Islet precursor cell (in vitro differentiated cells): ENCODE measurements around the gene TRPC4AP.

ENCODE experiments used
- DNase-seq: peaks from one replicate; pipeline ENCODE4 v3.0.0-alpha.2; 2018

The TRPC4AP gene

DNA sequence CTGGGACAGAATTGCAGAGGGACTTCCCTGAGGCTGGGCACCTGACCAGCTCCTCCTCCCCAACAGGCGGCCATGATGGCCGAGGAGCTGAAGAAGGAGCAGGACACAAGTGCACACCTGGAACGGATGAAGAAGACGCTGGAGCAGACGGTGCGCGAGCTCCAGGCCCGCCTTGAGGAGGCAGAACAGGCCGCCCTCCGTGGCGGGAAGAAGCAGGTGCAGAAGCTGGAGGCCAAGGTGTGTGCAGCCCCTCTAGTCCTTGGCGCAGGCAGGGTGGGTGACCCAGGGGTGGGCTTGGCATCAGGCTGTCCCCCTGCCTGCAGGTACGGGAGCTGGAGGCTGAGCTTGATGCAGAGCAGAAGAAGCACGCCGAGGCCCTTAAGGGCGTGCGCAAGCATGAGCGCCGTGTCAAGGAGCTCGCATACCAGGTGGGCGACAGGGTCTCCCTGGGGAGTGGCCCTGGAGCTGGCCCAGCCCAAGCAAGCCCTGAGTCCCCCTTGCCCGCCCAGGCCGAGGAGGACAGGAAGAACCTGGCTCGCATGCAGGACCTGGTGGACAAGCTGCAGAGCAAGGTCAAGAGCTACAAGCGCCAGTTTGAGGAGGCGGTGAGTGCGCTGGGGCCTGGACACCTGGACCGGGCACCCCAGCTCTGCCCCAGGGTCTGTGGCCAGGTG lies 91.5 kb downstream of the TRPC4AP start:
- DNase-seq: no peak

DNA sequence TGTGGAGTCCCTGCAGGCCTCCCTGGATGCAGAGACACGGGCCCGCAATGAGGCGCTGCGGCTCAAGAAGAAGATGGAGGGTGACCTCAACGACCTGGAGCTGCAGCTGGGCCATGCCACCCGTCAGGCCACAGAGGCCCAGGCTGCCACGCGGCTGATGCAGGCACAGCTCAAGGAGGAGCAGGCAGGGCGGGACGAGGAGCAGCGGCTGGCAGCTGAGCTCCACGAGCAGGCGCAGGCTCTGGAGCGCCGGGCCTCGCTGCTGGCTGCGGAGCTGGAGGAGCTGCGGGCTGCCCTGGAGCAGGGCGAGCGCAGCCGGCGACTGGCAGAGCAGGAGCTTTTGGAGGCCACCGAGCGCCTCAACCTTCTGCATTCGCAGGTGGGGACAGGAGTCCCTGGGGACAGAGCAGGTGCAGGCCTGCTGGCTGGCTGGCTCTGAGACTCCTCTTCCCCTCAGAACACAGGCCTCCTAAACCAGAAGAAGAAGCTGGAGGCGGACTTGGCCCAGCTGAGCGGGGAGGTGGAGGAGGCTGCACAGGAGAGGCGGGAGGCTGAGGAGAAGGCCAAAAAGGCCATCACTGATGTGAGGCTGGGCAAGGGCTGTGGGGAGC lies 92.2 kb downstream of the TRPC4AP start:
- no peak for DNase-seq

DNA sequence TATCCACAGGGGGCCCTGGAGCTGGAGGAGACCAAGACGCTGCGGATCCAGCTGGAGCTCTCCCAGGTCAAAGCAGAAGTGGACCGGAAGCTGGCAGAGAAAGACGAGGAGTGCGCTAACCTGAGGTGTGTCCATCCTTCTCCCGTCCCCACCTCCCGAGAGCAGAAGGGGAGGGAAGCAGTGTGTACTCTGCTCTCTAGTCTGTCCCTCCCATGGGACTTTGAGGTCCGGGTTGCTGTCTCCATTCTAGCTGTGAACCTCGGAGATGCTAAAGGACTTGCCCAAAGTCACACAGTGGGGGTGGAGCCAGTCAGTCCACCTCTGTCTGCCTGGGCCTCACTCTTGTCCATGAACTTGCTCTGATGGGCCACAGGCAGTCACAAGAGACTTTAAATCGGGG lies 92.8 kb downstream of the TRPC4AP start:
- no peak for DNase-seq

DNA sequence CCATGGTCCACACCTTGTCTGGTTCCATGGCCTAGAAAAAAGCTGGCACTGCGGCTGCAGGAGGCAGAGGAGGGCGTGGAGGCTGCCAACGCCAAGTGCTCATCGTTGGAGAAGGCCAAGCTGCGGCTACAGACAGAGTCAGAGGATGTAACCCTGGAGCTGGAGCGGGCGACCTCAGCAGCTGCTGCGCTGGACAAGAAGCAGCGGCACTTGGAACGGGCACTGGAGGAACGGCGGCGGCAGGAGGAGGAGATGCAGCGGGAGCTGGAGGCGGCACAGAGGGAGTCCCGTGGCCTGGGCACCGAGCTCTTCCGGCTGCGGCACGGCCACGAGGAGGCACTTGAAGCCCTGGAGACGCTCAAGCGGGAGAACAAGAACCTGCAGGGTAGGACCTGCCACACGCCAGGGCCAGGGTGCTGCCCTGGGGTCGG lies 93.6 kb downstream of the TRPC4AP start:
- DNase-seq: no peak

DNA sequence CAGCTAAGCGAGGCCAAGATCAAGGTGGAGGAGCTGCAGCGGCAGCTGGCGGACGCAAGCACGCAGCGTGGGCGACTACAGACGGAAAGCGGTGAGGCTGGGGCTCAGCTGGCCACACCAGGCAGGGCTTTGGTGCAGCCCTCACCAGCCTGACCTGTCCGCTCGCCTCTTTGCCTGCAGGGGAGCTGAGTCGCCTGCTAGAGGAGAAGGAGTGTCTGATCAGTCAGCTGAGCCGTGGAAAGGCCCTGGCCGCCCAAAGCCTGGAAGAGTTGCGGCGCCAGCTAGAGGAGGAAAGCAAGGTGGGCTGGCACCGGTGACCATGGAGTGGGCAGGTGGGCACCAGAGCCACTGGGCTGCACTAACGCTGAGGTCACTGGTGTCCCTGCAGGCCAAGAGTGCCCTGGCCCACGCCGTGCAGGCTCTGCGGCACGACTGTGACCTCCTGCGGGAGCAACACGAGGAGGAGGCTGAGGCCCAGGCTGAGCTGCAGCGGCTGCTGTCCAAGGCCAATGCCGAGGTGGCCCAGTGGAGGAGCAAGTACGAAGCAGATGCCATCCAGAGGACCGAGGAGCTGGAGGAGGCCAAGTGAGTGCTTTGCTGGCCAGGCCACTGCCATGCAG lies 94.2 kb downstream of the TRPC4AP start:
- DNase-seq: peak; percentile 81

DNA sequence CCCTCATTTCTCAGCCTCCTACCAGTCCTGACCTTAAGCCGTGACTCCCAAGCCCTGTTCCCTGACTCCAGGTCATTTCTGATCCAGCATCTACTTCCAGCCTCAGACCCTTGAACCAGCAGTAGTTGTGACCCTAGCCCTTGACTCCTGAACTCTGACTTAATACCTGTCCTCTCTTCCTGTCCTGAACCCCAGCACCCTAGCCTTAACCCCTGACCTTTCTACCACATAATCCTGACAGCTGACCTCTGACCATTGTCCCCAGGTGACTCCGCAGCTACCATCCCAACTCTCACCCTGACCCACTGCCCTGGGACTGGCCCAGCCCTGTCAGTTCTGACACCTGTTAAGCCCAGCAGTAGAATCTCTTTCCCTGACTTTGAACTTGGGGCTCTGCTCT lies 94.8 kb downstream of the TRPC4AP start:
- no peak for DNase-seq

DNA sequence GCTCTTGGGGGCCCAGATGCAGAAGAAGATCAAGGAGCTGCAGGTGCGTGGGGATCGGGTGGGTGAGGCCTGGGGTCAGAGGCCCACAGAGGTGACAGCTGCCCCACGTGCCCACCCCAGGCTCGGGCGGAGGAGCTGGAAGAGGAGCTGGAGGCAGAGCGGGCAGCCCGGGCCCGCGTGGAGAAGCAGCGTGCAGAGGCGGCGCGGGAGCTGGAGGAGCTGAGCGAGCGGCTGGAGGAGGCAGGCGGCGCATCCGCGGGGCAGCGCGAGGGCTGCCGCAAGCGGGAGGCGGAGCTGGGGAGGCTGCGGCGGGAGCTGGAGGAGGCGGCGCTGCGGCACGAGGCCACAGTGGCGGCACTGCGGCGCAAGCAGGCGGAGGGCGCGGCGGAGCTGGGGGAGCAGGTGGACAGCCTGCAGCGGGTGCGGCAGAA lies 95.5 kb downstream of the TRPC4AP start:
- no peak for DNase-seq

DNA sequence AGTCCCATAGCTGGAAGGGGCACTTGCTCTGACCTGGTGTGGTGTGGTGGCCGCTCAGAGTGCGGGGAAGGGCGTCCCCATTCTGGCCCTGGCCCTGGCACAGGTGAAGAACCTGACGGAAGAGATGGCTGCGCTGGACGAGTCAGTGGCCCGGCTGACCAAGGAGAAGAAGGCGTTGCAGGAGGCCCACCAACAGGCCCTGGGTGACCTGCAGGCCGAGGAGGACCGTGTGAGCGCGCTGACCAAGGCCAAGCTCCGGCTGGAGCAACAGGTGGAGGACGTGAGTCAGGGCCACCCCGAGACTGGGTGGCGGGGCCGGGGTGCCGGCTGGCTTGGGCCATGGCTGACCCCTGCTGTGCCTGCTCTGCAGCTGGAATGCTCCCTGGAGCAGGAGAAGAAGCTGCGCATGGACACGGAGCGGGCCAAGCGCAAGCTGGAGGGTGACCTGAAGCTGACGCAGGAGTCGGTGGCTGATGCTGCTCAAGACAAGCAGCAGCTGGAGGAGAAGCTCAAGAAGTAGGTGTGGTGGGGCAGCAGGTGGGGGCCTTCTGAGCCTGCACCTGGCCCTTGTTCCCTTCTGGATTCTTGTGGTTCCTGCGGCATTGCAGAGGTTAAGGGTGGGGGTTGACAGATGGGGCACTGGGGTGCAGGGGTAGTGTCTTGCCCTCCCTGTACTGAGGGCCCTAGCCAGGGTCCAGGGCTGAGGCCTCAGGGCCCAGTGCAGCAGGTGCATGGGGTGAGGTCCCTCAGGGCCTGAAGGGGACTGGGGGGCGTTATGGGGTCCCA lies 96.2 kb downstream of the TRPC4AP start:
- DNase-seq: no peak

DNA sequence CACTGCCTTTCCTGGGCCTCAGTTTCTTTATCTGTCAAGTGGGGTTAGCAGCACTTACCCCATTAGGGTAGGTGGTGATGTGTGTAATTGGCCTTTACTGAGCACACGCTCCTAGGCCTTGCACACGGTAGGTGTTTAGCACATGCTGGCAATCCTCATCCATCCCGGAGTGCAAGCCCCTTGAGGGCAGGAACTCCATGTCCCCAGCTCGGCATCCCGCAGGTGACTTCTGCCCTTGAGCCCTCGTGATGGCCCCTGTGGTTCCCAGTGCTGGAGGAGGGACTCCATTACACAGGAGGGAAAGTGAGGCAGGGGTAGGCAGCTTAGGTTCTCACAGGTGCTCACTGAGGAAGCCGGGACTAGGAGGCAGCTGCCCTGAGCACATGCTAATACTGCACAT lies 96.9 kb downstream of the TRPC4AP start:
- DNase-seq: no peak

DNA sequence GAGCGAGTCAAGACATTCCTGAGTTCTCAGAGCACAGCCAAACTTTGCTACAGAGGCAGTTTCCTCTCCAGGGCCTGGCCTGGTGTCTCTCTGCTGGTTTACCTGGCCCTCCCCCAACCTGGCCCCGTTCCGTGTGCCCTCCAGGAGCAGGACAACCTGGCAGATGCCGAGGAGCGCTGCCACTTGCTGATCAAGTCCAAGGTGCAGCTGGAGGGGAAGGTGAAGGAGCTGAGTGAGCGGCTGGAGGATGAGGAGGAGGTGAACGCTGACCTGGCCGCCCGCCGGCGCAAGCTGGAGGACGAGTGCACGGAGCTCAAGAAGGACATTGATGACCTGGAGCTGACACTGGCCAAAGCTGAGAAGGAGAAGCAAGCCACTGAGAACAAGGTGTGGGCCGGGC lies 97.4 kb downstream of the TRPC4AP start:
- no peak for DNase-seq

DNA sequence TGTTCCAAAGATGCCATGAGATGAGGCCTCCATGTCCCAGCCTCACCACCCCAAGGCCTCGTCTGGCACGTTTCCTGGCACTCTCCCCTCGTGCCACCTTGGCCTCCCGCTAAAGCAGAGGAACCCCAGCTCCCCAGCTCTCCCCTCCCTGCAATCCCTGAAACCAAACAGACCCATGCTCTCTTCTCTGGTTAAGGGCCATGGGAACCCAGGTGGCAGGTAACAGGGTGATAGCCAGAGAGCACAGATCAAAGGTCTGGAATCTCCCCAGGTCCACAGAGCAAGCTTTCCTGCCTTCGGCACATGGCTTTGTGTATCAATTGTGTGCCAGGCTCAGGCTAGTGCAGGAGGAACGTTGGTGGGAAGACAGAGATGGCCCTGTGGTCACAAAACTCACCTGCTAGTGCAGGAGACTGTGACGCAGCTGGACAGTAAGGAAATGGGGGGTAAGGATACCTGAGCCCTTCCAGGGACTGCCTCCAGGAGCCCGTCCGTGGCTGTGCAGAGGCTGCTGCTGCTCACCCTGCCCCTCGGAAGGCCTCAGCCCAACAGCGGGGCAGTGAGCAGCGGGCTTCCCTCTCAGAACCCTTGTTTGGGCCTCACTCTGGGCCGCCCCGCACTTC lies 98.0 kb downstream of the TRPC4AP start:
- no peak for DNase-seq

DNA sequence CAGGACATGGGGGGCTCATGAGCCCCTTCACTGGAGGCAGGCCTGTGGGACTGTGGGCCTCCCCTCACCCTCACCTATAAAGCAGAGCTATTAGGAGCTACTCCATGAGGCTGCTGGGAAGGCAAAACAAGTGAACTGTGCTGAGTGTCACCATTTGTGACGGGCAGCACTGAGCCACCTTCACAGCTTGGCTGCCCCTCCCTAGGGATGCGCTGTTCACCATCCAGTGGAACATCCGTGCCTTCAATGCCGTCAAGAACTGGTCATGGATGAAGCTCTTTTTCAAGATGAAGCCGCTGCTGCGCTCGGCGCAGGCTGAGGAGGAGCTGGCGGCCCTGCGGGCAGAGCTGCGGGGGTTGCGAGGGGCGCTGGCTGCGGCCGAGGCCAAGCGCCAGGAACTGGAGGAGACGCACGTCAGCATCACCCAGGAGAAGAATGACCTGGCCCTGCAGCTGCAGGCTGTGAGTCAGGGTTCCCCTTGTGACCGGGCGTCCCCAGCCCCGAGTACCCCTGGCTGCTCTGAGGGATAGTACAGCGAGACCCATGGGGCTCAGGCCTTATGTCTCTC lies 98.6 kb downstream of the TRPC4AP start:
- no peak for DNase-seq

DNA sequence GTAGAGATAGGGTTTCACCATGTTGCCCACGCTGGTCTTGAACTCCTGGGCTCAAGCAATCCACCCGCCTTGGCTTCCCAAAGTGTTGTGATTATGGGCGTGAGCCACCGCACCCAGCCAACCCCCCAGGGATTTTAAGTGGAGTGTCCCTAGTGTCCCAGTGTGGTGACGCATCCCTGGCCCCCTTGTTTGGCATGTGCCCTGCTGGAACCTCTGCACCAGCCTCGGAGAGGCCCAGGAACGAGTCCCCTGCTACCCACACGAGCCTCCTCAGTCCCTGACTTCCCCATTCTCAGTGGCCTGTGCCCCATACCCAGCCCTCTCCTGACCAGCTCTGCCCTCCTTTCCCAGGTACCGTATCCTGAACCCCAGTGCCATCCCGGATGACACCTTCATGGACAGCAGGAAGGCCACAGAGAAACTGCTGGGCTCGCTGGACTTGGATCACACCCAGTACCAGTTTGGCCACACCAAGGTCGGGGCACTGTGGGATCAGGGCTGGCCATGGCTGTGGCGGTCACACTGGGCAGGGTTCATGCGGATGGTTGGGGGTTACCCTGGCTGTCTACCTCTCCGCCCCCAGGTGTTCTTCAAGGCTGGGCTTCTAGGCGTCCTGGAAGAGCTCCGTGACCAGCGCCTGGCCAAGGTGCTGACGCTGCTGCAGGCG lies 99.7 kb downstream of the TRPC4AP start:
- no peak for DNase-seq

DNA sequence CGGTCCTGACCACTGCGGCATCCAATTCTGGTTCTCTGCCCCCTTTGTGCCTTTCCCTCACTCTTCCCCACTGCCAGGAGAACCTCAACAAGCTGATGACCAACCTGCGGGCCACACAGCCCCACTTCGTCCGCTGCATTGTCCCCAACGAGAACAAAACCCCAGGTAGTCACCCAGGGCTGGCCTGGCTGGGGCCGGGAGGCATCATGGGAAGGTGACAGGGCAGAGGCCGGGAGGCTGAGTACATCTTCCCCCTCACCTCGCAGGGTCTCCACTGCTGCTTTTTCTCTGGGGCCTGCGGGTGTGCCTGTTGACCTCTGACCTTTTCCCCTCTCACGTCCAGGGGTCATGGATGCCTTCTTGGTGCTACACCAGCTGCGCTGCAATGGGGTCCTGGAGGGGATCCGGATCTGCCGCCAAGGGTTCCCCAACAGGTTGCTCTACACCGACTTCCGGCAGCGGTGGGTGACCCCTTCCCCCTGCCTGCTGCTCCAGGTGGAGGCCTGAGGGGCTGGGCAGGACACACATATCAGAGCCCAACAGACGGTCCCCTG lies 101.9 kb downstream of the TRPC4AP start:
- no peak for DNase-seq

DNA sequence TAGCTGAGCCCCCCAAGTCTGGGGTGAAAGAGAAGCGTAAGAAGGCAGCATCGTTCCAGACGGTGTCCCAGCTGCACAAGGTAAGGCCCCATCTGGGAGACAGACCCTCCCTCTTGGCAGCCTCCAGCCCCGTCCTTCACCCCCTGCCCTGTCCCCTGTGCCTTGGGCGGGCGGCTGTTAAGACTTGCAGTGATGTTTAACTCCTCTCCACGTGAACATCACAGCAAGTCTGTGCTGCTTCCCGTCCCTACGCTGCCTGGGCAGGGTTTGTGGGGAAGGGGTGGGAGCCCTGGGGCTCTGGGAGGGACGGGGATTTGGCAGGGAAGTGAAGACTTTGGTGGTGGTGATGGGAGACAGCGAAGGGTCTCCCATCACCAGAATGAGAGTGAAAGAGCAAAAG lies 102.4 kb downstream of the TRPC4AP start:
- no peak for DNase-seq

DNA sequence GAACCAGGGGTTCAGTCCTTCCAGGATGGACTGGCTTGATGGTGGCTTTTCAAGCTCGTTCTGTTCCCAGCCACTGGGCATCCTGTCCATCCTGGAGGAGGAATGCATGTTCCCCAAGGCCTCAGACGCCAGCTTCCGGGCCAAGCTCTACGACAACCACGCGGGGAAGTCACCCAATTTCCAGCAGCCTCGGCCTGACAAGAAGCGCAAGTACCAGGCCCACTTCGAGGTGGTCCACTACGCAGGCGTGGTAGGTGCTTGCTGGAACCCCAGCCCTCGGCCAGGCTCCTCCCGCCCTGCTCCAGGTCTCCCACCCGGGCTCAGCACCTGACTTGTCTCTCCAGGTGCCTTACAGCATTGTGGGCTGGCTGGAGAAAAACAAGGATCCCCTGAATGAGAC lies 102.9 kb downstream of the TRPC4AP start:
- DNase-seq: no peak

DNA sequence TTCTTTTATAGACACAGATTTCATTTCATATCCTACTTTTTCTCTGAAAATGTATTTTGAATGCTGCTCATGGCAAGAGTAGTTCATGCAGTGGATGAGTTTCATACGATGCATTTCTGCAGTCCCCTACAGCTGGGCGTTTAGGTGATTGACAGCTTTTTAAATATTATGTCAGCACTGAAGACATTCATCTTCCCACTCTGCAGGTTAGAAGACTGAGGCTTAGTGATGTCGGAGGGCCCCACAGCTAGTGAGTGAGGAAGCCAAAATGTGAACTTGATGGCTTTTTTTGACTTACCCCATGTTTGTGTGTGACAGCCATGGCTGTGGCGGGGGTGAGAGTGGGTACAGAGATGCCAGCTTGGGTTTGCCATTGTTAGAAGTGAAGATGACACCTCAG lies 103.5 kb downstream of the TRPC4AP start:
- no peak for DNase-seq

DNA sequence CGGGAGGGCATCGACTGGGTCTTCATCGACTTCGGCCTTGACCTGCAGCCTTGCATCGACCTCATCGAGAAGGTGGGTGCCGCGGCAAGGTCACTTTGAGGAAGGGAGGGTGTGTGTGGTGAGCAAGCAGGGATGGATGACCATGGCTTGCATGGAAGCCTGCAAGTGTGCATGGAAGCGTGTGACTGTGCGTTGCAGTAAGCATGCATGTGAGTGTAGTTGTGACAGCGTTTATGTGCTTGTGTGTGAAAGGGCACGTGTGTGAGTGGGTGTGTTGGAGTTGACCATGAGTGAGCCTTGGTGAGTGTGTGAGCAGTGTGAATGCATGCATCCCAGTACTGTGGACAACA lies 104.4 kb downstream of the TRPC4AP start:
- no peak for DNase-seq

DNA sequence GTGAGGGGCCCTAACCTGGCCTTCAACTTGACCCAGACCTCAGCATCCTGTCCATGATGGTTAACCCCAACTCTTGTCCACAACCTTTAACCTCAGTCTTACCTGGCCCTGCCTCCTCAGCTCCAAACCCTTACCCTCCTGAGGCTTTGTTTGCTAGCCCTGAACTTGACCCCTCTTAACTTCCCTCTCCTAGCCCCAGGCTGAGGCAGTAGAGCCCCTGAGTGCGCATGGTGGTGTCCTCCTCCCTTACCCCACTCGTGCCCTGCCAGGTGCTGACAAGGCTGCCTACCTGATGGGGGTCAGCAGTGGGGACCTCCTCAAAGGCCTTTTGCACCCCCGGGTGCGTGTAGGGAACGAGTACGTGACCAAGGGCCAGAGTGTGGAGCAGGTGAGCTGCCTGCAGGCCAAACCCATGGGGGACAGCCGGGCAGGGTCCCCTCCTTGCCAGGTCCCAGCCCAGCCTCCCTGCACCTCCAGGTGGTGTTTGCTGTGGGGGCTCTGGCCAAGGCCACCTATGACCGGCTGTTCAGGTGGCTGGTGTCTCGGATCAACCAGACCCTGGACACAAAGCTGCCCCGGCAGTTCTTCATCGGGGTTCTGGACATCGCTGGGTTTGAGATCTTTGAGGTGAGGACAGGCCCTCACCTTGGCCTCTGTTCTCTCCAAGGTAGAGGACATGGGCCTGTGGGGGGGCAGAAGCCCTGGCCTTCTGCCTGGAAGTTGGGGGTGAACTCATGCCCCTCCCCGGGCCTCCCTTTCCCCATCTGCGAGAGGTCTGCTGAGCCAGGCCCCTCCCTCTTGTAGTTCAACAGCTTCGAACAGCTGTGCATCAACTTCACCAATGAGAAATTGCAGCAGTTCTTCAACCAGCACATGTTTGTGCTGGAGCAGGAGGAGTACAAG lies 105.1 kb downstream of the TRPC4AP start:
- no peak for DNase-seq

DNA sequence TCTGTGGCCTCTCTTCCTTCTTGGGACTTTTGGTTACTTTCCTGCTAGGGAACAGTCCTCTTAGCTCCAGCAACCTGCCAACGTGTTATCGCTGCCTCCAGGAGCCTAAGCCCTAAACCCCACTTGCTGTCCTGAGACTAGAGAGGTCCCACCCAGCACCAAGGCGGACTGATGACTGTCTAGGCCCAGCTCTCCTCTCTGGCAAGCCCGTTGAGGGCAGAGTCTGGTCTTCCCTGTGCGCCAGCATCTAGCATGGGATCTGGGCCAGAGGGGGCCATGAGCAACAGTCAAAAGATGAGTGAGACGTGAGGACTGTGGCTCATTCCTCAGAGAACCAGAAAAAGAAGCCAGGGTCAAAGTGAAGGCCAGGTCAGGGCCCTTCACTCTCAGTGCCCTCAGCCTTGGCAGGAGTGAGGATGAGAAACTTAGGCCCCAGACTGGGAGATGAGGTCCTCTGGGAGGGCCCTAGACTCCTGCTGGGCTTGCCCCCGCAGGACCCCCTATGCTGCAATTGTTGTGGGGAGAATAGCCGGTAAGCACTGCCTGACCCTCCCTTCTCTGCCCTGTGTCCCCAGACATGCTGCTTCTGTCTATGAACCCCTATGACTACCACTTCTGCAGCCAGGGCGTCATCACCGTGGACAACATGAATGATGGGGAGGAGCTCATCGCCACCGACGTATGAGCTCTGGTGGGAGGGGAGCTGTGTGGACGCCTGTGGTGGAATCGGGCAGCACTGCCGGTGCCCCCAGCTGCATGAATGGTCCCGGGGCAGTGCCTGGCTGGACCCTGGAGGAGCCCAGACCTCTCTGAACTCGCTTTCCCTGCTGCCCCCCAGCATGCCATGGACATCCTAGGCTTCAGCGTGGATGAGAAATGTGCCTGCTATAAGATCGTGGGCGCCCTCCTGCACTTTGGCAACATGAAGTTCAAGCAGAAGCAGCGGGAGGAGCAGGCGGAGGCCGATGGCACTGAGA lies 106.0 kb downstream of the TRPC4AP start:
- DNase-seq: no peak
